ENCODE data around the gene IFT74.

Gene IFT74

DNA sequence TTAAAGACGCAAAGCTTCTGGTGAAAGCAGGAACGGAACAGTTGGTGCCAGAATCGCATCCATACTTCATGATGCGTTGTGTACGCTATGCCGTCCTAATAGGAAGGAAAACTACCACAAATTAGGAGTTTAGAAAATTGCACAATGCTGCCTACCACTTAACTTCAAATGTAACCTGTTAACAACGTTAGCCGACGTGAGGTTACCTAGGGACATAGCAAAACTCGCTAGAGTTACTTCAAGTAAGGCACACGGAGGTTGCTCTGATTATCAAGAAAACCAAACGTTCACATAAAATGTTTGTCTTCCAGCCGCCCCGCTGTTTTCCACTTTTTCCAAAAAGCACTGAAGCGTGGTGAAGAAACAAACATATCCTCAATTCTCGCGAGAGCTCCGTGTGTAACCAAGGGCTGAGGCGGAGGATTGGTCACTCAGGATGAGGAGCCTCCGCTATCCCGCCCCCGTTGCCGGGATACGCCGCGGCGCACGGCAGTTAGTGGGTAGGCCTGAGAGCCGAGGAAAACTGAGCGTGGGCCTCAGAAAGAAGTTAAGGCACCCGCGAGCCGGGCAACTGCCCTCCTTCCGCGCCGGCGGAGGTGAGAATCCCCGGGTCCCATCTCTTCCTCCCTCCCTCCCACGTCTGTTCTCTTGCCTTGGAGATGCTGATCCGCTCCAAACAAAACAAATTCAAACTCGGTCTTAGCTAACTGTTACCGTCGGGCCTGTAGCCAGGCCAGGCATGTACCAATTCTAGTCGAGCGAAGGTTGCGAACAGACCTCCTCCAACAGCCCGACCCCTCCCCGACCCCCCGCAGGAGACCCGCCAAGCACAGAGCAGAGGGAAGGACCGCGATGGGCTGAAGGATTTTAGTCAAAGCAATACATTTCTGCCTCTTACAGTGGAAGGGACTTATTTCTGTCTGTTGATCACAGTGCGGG lies at the start of gene IFT74:
TSS of gene IFT74 (plus strand) at position 492 of the 939 bp plus-strand sequence. CDS start 5,556 bp downstream, outside the sequence.
- peak; percentile 51 to 91 for DNase-seq

DNA sequence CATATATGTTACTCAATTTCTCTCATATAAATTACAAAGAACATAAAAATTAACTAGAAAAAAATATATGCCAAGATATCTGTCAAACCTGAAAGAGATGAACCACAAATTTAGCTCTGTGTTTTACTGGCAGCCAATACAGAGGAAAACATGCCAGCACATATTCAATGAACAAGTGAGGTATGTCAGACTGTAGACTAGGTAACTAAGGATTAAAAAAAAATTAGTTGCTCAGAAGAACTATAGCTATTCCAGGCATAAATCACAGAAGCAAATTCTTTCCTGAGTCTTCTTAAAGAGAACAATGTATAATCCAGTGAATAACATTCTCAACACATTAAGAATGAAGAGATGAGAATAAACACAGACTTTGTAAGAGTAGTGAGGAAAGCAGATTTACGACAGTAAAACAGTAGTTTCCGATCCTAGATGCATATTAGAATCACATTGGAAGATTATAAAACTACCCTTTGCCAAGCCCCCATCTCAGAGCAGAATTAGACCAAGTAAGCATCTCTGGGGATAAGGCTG lies 43.0 kb upstream of the IFT74 start:
- no peak for DNase-seq

- no peak for DNase-seq
Measured at GRCh38 chr9:26919698-26920097, 36.5 kb upstream of the IFT74 start.

- no peak for DNase-seq
Measured at GRCh38 chr9:26925609-26926008, 30.6 kb upstream of the IFT74 start.

DNA sequence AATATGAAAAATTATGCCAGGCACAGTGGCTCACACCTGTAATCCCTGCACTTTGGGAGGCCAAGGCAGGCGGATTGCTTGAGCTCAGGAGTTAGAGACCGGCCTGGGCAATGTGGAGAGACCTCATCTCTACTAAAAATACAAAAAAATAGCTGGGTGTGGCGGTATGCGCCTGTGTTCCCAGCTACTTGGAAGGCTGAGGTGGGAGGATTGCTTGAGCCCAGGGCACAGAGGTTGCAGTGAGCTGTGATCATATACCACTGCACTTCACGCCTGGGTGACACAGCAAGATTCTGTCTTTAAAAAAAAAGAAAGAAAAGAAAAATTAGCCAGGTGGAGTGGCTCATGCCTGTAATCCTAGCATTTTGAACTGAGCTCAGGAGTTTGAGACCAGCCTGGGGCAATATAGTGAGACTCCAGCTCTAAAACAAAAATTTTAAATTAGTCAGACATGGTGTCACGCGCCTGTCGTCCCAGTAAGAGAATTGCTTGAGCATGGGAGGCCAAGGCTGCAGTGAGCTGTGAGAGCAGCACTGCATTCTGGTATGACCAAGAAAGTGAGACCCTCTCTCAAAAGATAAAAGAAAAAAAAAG lies 27.2 kb upstream of the IFT74 start:
- DNase-seq: no peak

DNA sequence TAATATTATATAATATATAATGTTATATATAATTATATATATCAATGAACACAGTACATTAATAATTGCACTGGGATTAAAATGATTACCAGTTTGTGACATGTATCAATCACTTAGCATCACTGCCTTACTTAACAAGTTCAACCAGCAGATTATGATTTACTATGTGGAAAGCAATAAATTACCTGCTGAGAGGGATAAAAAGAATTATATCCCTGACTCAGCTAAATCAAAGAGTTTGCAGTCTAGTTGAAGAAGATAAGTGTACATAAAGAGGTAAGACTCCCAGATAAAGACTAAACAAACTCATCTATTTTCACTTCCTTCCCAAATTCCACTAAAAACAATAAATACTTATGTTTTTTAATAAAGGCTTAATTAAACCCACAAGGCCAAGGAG lies 20.4 kb upstream of the IFT74 start:
- no peak for DNase-seq

- DNase-seq: no peak
Measured at GRCh38 chr9:26937816-26938371, 18.3 kb upstream of the IFT74 start.

- DNase-seq: no peak
Measured at GRCh38 chr9:26939955-26940711, 16.1 kb upstream of the IFT74 start.

DNA sequence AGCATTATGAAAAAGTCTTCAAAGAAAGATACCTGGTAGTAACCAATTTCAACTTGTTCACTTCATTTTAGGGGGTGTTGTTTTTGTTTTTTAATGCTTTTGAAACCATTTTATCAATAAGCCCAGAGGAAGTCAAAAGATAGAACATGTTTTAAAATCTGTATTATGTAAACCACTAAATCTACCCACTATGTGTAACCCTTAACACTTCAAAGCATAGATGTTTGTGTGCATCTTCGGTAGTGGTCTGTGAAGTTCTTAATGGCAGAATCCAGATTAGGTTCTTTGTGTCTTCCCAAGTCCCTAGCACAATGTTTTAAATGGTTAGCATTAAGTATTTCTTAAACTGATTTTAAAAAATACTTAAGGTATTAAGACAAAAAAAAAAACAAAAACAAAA lies 15.4 kb upstream of the IFT74 start:
- DNase-seq: no peak

- DNase-seq: no peak
Measured at GRCh38 chr9:26945591-26945990, 10.6 kb upstream of the IFT74 start.

DNA sequence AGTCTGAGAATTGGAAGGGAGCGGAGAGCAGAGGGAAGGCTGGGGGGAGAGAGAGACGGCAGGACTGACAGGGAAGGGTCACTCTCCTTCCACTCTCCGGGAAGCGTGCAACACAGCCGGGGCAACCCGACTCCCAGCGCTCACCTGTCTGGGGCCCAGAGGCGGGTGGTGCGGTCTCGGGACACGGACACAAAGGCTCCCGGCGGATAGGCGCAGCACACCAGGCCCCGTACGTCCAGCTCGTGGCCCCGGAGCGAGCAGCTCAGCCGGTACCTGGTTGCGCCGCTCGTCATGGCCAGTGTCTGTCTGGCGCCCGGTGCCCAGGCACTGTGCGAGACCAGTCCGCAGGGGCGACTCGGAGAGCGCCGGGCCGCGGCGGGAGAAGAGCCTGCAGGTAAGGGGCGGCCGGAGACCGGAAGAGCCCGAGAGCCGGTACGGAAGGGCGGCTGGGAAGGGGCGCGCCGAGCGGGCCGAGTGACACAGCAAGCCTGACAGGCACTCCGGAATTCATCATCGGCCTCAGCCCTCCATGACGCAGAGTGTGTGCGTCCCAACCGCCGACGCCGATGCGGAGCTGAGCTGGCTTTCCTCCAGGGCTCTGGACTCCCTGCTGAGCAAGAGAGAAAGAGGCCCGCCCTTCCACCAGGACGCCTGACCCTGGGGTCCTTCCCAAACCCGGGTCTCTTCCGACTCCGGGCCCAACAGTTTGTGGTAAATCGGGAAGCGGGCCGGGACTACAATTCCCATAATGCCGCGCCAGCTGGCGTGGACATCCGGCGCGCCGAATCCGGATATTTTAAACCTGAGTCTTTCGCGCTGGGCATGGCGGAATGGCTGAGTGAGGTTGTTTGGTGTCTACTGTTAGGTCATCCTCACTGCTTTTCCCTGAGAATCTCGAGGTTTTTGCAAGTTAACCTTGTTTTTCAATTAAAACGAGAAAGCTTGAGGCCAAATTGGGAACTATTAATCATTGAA lies 9.2 kb upstream of the IFT74 start, which contains the start of gene PLAA:
TSS of gene PLAA (minus strand) at position 490 of the 975 bp plus-strand sequence. CDS start at position 293, 197 bp downstream.
- DNase-seq: peak; percentile 69 to 70

GRCh38 chr9:26947736-26948135 lies 8.5 kb upstream of the IFT74 start:
- DNase-seq: no peak

DNA sequence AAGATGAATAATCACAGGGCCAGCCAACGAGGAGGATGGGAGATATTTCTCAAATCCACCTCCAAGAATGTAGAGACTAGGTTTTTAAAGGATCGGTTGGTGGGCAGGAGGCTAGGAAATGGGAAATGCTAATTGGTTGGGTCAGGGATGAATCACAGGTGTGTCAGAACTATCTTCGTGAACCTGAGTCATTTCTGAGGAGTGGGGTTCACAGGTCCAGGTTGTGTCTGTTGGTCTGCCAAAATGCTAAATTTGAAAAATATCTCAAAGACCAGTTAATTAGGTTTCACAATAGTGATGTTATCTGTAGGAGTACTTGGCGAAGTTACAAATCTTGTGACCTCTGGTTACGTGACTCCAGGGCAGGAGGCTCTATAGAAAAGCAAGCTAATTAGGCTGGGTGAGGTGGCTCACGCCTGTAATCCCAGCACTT lies 6.6 kb upstream of the IFT74 start:
- DNase-seq: no peak

GRCh38 chr9:26950521-26950920 lies 5.7 kb upstream of the IFT74 start:
- DNase-seq: no peak

- DNase-seq: no peak
Measured at GRCh38 chr9:26951794-26952193, 4.4 kb upstream of the IFT74 start.

DNA sequence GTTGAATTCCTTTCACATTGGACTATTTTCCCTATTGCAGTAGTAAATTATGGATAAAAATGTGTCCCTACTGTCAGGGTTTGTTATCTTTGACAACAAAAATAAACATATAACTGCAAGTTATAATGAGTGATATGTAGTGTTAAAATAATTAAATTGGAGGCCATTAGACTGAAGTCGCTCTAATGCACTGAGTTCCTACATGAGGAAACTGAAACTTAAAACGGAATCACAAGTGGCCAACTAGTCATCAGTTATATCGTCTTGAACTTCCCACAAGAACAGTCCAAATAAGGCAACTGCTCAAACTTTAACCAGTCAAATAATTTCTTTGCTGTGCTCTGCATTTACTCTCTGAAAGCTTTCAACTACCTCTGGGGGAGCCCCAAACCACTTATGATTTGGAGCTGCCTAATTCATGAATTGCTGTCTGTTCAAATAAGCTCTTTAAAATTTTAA lies 2.1 kb upstream of the IFT74 start:
- no peak for DNase-seq

- no peak for DNase-seq
Measured at GRCh38 chr9:26955222-26955903, 849 bp upstream of the IFT74 start.

DNA sequence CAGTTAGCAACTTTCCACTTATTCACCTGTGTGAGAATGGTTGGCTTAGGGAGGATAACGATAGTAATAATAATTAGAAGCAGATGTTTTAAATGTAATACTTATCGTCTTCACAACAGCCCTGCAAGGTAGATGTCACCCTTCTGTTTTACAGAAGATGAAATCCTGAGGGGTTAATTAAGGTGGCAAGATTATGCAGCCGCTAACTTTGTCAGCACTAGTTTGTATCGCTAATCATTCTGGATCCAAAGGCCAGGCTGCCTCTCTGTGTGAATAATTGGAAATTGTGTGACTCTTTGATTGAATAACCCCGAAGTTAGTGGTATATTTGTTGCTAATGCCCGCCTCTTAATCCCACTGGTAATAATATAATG lies 635 bp downstream of the IFT74 start:
- no peak for DNase-seq

DNA sequence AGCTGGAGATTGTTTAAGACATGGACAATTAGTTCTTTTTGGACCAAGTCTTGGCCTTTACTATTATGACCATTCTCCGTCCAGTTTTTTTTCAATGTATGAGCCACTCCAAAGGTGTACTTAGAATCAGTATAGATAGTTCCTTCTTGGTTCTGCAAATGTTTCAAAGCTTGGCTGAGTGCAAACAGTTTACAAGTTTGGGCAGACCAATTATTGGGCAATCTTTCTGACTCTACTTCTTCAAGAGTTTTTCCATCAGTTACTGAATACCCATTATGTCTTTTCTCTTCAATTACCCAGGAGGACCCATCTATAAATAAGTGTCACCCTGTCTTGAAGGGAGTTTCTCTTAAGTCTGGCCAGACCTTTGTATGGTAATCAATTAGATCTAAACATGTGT lies 15.5 kb downstream of the IFT74 start:
- no peak for DNase-seq

DNA sequence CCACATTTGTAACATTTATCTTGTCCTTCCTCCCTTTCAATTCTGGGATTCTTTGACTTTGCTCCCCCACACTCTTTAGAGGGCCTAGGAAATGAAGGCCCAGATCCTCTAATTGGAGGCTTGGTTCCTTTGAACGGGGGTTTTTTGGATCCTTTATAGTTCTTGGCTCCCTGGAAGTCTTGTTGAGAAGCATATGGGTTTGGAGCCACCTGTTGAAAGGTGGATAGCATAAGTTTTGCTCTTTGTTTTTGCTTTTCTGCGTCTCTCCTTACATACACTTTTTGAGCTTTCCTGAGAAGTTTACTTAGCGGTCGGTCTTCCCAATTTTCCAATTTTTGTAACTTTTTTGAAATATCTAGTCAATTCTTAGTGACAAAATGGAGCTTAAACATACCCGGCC lies 17.8 kb downstream of the IFT74 start:
- DNase-seq: no peak

GRCh38 chr9:26974927-26975326 lies 18.7 kb downstream of the IFT74 start:
- no peak for DNase-seq

Data from cerebellar nuclear complex (tissue), 1 donor.